ENCODE results near the gene ENDOU. TPM values are rescaled to one million over a fixed set of nuclear protein-coding genes. Genes with fewer than 3 reads are reported as not detected.

The ENDOU gene
- total RNA-seq, 1 experiment from 2014 or later = not detected

DNA sequence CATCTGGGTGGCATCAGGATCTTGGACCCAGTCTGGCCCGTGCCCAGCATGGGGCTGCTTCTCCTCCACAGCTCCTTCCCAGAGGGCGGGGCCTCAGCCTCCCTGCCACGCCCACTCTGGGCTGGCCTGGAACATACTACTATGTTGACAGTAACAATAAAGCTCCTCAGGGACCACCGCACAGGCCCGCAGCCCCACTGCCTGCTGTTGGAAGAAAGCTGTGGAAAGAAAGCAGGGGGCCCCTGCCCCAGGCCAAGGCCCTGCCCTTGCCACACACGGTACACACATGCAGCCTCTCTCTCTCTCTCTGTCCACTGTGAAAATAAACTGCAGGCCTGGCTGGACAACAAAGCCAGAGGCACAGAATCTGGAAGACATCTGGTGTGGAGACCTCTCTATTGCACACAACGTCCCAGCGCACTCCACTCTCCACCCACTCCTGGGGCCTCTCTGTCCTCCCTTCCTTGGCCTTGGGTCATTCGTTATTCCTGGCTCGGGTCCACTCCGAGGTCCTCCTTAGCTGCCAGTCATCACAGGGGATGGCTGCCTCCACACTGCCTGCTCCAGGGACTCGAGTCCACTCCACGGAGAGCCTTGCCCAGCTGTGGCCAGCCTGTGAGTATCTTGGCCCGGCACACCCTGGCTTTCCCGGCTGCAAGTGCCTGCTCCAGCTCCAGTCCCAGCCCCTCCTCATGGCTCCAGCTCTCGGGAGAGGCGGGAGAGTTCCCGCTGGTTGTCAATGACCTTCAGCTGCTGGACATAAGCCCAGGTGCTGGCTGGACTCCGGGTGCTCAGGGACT, 11.8 kb upstream of the ENDOU start:
- peaks cover 14% of the 10 kb centered on the region for H3K4me1 Mint-ChIP-seq (ENCODE audit: insufficient read depth, unreplicated experiment)
- H3K27ac Mint-ChIP-seq (ENCODE audit: low read depth, unreplicated experiment) = no peak overlapping the region
- H3K9me3 Mint-ChIP-seq (ENCODE audit: unreplicated experiment) = no peaks in the 10 kb centered on the region
- ChIA-PET POLR2A (no interaction called here), CTCF (interaction anchor here (0.6 to 4.4 kb wide), 11 partner anchors 8 to 101 kb away, joined by 3 to 25 read pairs (median 4); no protein-coding TSS in a partner anchor)
- H3K4me3 Mint-ChIP-seq (ENCODE audit: unreplicated experiment) = no peak overlapping the region
- DNase-seq (ENCODE audit: unreplicated experiment) = peak; percentile 59
- H3K36me3 Mint-ChIP-seq (ENCODE audit: insufficient read depth, unreplicated experiment) = no peaks in the 10 kb centered on the region
- BruUV-seq (replicated peaks) = no TSS peak
- TF ChIP-seq, protein P1, sequence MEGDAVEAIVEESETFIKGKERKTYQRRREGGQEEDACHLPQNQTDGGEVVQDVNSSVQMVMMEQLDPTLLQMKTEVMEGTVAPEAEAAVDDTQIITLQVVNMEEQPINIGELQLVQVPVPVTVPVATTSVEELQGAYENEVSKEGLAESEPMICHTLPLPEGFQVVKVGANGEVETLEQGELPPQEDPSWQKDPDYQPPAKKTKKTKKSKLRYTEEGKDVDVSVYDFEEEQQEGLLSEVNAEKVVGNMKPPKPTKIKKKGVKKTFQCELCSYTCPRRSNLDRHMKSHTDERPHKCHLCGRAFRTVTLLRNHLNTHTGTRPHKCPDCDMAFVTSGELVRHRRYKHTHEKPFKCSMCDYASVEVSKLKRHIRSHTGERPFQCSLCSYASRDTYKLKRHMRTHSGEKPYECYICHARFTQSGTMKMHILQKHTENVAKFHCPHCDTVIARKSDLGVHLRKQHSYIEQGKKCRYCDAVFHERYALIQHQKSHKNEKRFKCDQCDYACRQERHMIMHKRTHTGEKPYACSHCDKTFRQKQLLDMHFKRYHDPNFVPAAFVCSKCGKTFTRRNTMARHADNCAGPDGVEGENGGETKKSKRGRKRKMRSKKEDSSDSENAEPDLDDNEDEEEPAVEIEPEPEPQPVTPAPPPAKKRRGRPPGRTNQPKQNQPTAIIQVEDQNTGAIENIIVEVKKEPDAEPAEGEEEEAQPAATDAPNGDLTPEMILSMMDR (IDR thresholded peaks at IDR 0.05; ENCODE audit: unreplicated experiment) = no peak
- intact Hi-C loops (cut with micrococcal nuclease) = no loop called here
- H3K27me3 Mint-ChIP-seq (ENCODE audit: insufficient read depth, unreplicated experiment) = no peaks in the 10 kb centered on the region

DNA sequence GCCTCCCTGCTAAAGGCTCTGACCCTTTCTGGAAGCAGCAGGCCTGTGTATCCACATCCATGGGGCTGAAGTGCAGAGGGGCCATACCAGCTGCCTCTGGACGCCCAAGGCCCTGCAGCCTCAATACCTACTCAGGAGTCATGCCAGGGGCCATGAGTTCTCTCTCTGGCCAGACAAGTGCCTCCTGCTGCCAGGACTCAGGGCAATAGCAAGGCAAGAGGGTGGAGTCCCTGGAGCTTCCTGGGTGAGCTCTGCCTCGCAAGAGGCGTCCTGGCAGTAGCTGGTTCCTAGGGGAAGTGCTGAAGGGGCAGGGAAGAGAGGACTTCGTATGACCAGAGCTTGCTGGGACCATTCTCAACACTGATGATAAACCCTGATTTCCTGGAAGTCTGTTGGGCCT, 10.9 kb upstream of the ENDOU start:
- ChIA-PET CTCF (interaction anchor here (0.6 to 4.4 kb wide), 11 partner anchors 8 to 102 kb away, joined by 3 to 25 read pairs (median 4); no protein-coding TSS in a partner anchor), POLR2A (no interaction called here)
- no peak overlapping the region for H3K27ac Mint-ChIP-seq (ENCODE audit: low read depth, unreplicated experiment)
- no TSS peak for BruUV-seq (replicated peaks)
- H3K36me3 Mint-ChIP-seq (ENCODE audit: insufficient read depth, unreplicated experiment) = no peaks in the 10 kb centered on the region
- H3K4me1 Mint-ChIP-seq (ENCODE audit: insufficient read depth, unreplicated experiment) = peaks cover 11% of the 10 kb centered on the region
- TF ChIP-seq, protein P1 (IDR thresholded peaks at IDR 0.05; ENCODE audit: unreplicated experiment) = no peak
- no peak for DNase-seq (ENCODE audit: unreplicated experiment)
- no peak overlapping the region for H3K4me3 Mint-ChIP-seq (ENCODE audit: unreplicated experiment)
- no peaks in the 10 kb centered on the region for H3K9me3 Mint-ChIP-seq (ENCODE audit: unreplicated experiment)
- H3K27me3 Mint-ChIP-seq (ENCODE audit: insufficient read depth, unreplicated experiment) = no peaks in the 10 kb centered on the region
- intact Hi-C loops (cut with micrococcal nuclease) = no loop called here

DNA sequence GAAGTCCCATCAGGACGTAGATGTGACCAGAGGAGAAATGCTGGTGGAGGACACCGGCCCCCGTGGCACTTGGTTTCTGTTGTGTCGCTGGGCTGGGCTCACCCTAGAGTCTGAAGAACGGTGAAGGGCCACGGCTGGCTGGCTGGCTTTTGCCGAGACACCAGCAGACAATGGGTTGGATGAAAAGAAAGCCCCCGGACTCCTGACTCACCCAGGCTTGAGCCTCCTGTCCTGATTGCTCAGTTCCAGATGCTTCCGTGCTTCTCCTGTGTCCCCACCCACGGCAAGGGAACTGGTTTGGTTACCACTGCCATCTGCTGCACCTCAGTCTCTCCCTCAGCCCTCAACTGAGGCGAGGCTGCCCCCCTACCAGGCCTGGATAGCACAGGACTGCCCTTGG, 10.4 kb upstream of the ENDOU start:
- ChIA-PET CTCF (interaction anchor here (2.0 to 4.4 kb wide), 4 partner anchors 9 to 102 kb away, joined by 5 to 25 read pairs (median 16); no protein-coding TSS in a partner anchor), POLR2A (no interaction called here)

More for the DNA sequence above, 10.4 kb upstream of the ENDOU start:
- TF ChIP-seq, protein P1 (IDR thresholded peaks at IDR 0.05; ENCODE audit: unreplicated experiment) = no peak
- Mint-ChIP-seq H3K36me3 (ENCODE audit: insufficient read depth, unreplicated experiment) (no peaks in the 10 kb centered on the region), H3K9me3 (ENCODE audit: unreplicated experiment) (no peaks in the 10 kb centered on the region), H3K4me3 (ENCODE audit: unreplicated experiment) (no peak overlapping the region), H3K4me1 (ENCODE audit: insufficient read depth, unreplicated experiment) (peaks cover 10% of the 10 kb centered on the region), H3K27me3 (ENCODE audit: insufficient read depth, unreplicated experiment) (no peaks in the 10 kb centered on the region), H3K27ac (ENCODE audit: low read depth, unreplicated experiment) (no peak overlapping the region)
- intact Hi-C loops (cut with micrococcal nuclease) = no loop called here
- no TSS peak for BruUV-seq (replicated peaks)
- DNase-seq (ENCODE audit: unreplicated experiment) = no peak
